ENCODE data around the gene ARAF. TPM values are rescaled to one million over a fixed set of nuclear protein-coding genes. Genes with fewer than 3 reads are reported as not detected.

ARAF gene
- total and polyA plus RNA-seq, 2 of the 13 experiments (the other 11 are each of a cell fraction or from before 2014, with no cell fraction given) = 18.0 to 33.1 TPM

- TF ChIP-seq PAXIP1 (CRISPR knock-in tag; conservative IDR thresholded peaks at IDR 0.05) (no peak), ZMYM2 (CRISPR knock-in tag; IDR thresholded peaks at IDR 0.05) (no peak), RERE (CRISPR knock-in tag; IDR thresholded peaks at IDR 0.05; ENCODE audit: low read depth) (no peak), RFX1 (IDR thresholded peaks at IDR 0.05) (no peak), CENPBD1 (CRISPR knock-in tag; IDR thresholded peaks at IDR 0.05; ENCODE audit: borderline replicate concordance, low read depth) (no peak), ZFX (CRISPR knock-in tag; IDR thresholded peaks at IDR 0.05; ENCODE audit: low read depth) (no peak), ZNF800 (CRISPR knock-in tag; IDR thresholded peaks at IDR 0.05) (no peak)
These were observed 34.8 kb downstream of the ARAF start (continued) for GRCh38 chrX:47595716-47596251.
